PFSK-1 (cell line): ENCODE measurements around the gene FAM111A.

ENCODE experiments used
- FOXP2 ChIP-seq: optimal IDR thresholded peaks from 2 replicates; pipeline ENCODE3; 2011; ENCODE audit warnings: borderline replicate concordance, control low read depth, inconsistent platforms; ENCODE audit not compliant: insufficient read depth; ENCODE audit errors: extremely low read length, extremely low read depth
- POLR2AphosphoS5 ChIP-seq: IDR thresholded peaks from 2 replicates; pipeline ENCODE4 v1.6.1; 2012; ENCODE audit warnings: low read depth, mild to moderate bottlenecking, control low read depth, low read length, moderate library complexity
- REST ChIP-seq, 2 experiments: IDR thresholded peaks; 2 replicates each; pipeline versions ENCODE4 v1.6.1 to v1.8.0; 2011 to 2012; ENCODE audit warnings: low read depth in 2 of 2, low read length in 2 of 2, control low read depth in 1 of 2, inconsistent platforms in 1 of 2, mild to moderate bottlenecking in 1 of 2, moderate library complexity in 1 of 2; ENCODE audit not compliant: insufficient read depth in 1 of 2
- SIN3A ChIP-seq: IDR thresholded peaks from 2 replicates; pipeline ENCODE4 v1.6.1; 2012; ENCODE audit warnings: mild to moderate bottlenecking, low read length, moderate library complexity, borderline replicate concordance; ENCODE audit not compliant: insufficient read depth
- TAF1 ChIP-seq: IDR thresholded peaks from 2 replicates; pipeline ENCODE4 v1.6.1; 2012; ENCODE audit warnings: low read length, control low read depth, borderline replicate concordance; ENCODE audit not compliant: insufficient read depth

DNA sequence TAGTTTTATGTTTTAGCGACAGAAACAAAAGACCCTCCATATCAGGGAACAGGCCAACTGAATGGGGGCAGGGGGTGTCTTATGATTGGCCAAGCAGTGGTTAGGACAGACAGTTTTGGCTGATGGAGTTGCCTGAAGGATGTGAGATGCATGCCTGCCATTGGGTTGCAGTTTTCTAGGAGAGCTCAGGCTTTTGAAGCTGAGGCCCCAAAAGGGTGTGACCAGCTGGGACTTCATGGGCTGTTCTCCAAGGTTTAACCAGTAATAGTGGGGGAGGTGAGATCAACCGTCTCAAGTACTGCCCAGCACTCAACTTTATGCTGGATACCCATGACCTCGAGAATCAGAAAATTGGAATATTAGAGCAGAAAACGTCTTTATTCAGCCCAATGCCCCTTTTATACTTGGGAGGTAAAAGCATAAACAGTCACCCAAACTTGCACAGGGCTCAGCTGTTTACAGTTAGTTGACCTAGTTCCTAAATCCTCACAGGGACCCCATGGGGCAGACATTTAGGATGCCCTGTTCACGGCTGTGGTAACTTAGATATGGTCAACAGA lies 42.8 kb downstream of the FAM111A start:
- TF ChIP-seq REST (IDR thresholded peaks at IDR 0.05; ENCODE audit: insufficient read depth in 1 of 2, low read depth in 2 of 2, low read length in 2 of 2) (no peak), SIN3A (no peak), POLR2AphosphoS5 (no peak), TAF1 (no peak), FOXP2 (no peak)
